Activated T-helper 2 cell treated with anti-CD3 and anti-CD28 coated beads, Interferon-gamma antibody, Interleukin-2, Interleukin-4, amounts not matched to agents 10 μg/mL and 5 μg/mL and 100 μg/mL, durations not matched to agents 14 hours and 24 hours and 36 hours (primary cell): ENCODE data around the gene DENND1B. TPM values are rescaled to one million over a fixed set of nuclear protein-coding genes. Genes with fewer than 3 reads are reported as not detected.
"Not testable (repeated sequence)": the region's sequence is repeated elsewhere in the genome, so short reads cannot be mapped to it uniquely, and the experiment has no call there.

Source experiments
- DNase-seq: peaks from one replicate; pipeline ENCODE4 v3.0.0; 2021; ENCODE audit warnings: low spot score
- H3K27ac Mint-ChIP-seq: one replicate; pipeline ENCODE4 v1.8.0; 2021; ENCODE audit warnings: mixed read lengths
- H3K27me3 Mint-ChIP-seq: one replicate; pipeline ENCODE4 v1.8.0; 2021; ENCODE audit warnings: low read depth, mixed read lengths
- H3K36me3 Mint-ChIP-seq: one replicate; pipeline ENCODE4 v1.8.0; 2021; ENCODE audit warnings: low read depth, mixed read lengths
- H3K4me1 Mint-ChIP-seq: one replicate; pipeline ENCODE4 v1.8.0; 2021; ENCODE audit warnings: low read depth, mixed read lengths
- H3K4me3 Mint-ChIP-seq: one replicate; pipeline ENCODE4 v1.8.0; 2021; ENCODE audit warnings: low read depth, mild to moderate bottlenecking, moderate library complexity, mixed read lengths
- H3K9me3 Mint-ChIP-seq: one replicate; pipeline ENCODE4 v1.8.0; 2021; ENCODE audit warnings: mixed read lengths
- intact Hi-C: fragments of 100-400 bp; cut with micrococcal nuclease; formaldehyde crosslinking; loops from one replicate; pipeline ENCODE4 v1.15.1; 2023
- total RNA-seq: library from RNA; stranded (reverse); gene quantifications from 2 replicates; pipeline ENCODE4 v1.2.3, GENCODE V29; 2022

DENND1B gene
- total RNA-seq, 1 donor from 2014 or later = 18.2 TPM

GRCh38 chr1:197761654-197762053, 13.6 kb downstream of the DENND1B start:
- H3K27ac Mint-ChIP-seq = no peak overlapping the region
- H3K9me3 Mint-ChIP-seq = no peaks in the 10 kb centered on the region
- DNase-seq = no peak
- no peaks in the 10 kb centered on the region for H3K27me3 Mint-ChIP-seq
- intact Hi-C loops = loop anchor here (1.0 to 10.0 kb wide), 2 partner anchors 15 to 503 kb away; no protein-coding TSS in a partner anchor
- peaks cover 60% of the 10 kb centered on the region for H3K36me3 Mint-ChIP-seq
- H3K4me1 Mint-ChIP-seq = peaks cover 57% of the 10 kb centered on the region
- no peak overlapping the region for H3K4me3 Mint-ChIP-seq

GRCh38 chr1:197755553-197755952, 19.7 kb downstream of the DENND1B start:
- DNase-seq, intact Hi-C loops, H3K4me3 Mint-ChIP-seq, H3K27ac Mint-ChIP-seq, H3K27me3 Mint-ChIP-seq, H3K9me3 Mint-ChIP-seq: not testable (repeated sequence)
- peaks cover 72% of the 10 kb centered on the region for H3K36me3 Mint-ChIP-seq
- H3K4me1 Mint-ChIP-seq = peaks cover 35% of the 10 kb centered on the region

- H3K27ac Mint-ChIP-seq, H3K4me3 Mint-ChIP-seq, intact Hi-C loops, DNase-seq, H3K27me3 Mint-ChIP-seq: not testable (repeated sequence)
- peaks cover 42% of the 10 kb centered on the region for H3K4me1 Mint-ChIP-seq
- H3K36me3 Mint-ChIP-seq = peaks cover 74% of the 10 kb centered on the region
- H3K9me3 Mint-ChIP-seq = peaks cover 10% of the 10 kb centered on the region
These were observed 22.6 kb downstream of the DENND1B start for GRCh38 chr1:197752652-197753164.

- Mint-ChIP-seq H3K27ac (no peak overlapping the region), H3K9me3 (peaks cover 12% of the 10 kb centered on the region), H3K4me3 (no peak overlapping the region), H3K27me3 (no peaks in the 10 kb centered on the region), H3K36me3 (peaks cover 81% of the 10 kb centered on the region), H3K4me1 (peaks cover 44% of the 10 kb centered on the region)
- intact Hi-C loops = no loop called here
- DNase-seq = no peak
These were observed 24.9 kb downstream of the DENND1B start for GRCh38 chr1:197750366-197750765.

- Mint-ChIP-seq H3K4me1 (peaks cover 62% of the 10 kb centered on the region), H3K27me3 (no peaks in the 10 kb centered on the region), H3K36me3 (peaks cover 65% of the 10 kb centered on the region), H3K9me3 (peaks cover 6% of the 10 kb centered on the region), H3K4me3 (no peak overlapping the region), H3K27ac (no peak overlapping the region)
- intact Hi-C loops = no loop called here
- DNase-seq = no peak
These were observed 29.4 kb downstream of the DENND1B start for GRCh38 chr1:197745911-197746310.

- peaks cover 57% of the 10 kb centered on the region for H3K4me1 Mint-ChIP-seq
- H3K36me3 Mint-ChIP-seq = peaks cover 56% of the 10 kb centered on the region
- no peak for DNase-seq
These were observed 30.3 kb downstream of the DENND1B start for GRCh38 chr1:197744979-197745378.

GRCh38 chr1:197743578-197743977, 31.7 kb downstream of the DENND1B start:
- Mint-ChIP-seq H3K9me3 (peaks cover 6% of the 10 kb centered on the region), H3K27me3 (no peaks in the 10 kb centered on the region), H3K27ac (no peak overlapping the region), H3K4me3 (no peak overlapping the region), H3K36me3 (peaks cover 47% of the 10 kb centered on the region), H3K4me1 (peaks cover 66% of the 10 kb centered on the region)
- DNase-seq = no peak
- intact Hi-C loops = no loop called here

More at GRCh38 chr1:197744979-197745378, 30.3 kb downstream of the DENND1B start:
- Mint-ChIP-seq H3K27me3 (no peaks in the 10 kb centered on the region), H3K4me3 (no peak overlapping the region), H3K27ac (no peak overlapping the region), H3K9me3 (peaks cover 6% of the 10 kb centered on the region)
- intact Hi-C loops = no loop called here

- peaks cover 9% of the 10 kb centered on the region for H3K9me3 Mint-ChIP-seq
- H3K4me3 Mint-ChIP-seq = no peak overlapping the region
- H3K36me3 Mint-ChIP-seq = peaks cover 35% of the 10 kb centered on the region
- H3K27ac Mint-ChIP-seq = no peak overlapping the region
- no peak for DNase-seq
- H3K27me3 Mint-ChIP-seq = no peaks in the 10 kb centered on the region
- peaks cover 63% of the 10 kb centered on the region for H3K4me1 Mint-ChIP-seq
- intact Hi-C loops = no loop called here
These were observed 34.3 kb downstream of the DENND1B start for GRCh38 chr1:197740992-197741391.

- Mint-ChIP-seq H3K36me3 (peaks cover 28% of the 10 kb centered on the region), H3K4me1 (peaks cover 49% of the 10 kb centered on the region), H3K4me3 (no peak overlapping the region), H3K27me3 (no peaks in the 10 kb centered on the region), H3K27ac (no peak overlapping the region), H3K9me3 (peaks cover 9% of the 10 kb centered on the region)
- intact Hi-C loops = no loop called here
- DNase-seq = no peak
These were observed 36.4 kb downstream of the DENND1B start for GRCh38 chr1:197738927-197739326.

- Mint-ChIP-seq H3K4me1 (peaks cover 43% of the 10 kb centered on the region), H3K36me3 (peaks cover 28% of the 10 kb centered on the region), H3K27ac (no peak overlapping the region), H3K9me3 (peaks cover 9% of the 10 kb centered on the region), H3K4me3 (no peak overlapping the region), H3K27me3 (no peaks in the 10 kb centered on the region)
- intact Hi-C loops = no loop called here
- no peak for DNase-seq
These were observed 37.4 kb downstream of the DENND1B start for GRCh38 chr1:197737916-197738315.

GRCh38 chr1:197736685-197737084, 38.6 kb downstream of the DENND1B start:
- DNase-seq = no peak
- Mint-ChIP-seq H3K9me3 (peaks cover 9% of the 10 kb centered on the region), H3K27ac (no peak overlapping the region), H3K27me3 (no peaks in the 10 kb centered on the region), H3K4me3 (no peak overlapping the region), H3K36me3 (peaks cover 41% of the 10 kb centered on the region), H3K4me1 (peaks cover 41% of the 10 kb centered on the region)
- intact Hi-C loops = no loop called here

- H3K27me3 Mint-ChIP-seq = no peaks in the 10 kb centered on the region
- H3K4me3 Mint-ChIP-seq = no peak overlapping the region
- no peak for DNase-seq
- H3K27ac Mint-ChIP-seq = no peak overlapping the region
- H3K4me1 Mint-ChIP-seq = peaks cover 37% of the 10 kb centered on the region
- peaks cover 50% of the 10 kb centered on the region for H3K36me3 Mint-ChIP-seq
- peaks cover 9% of the 10 kb centered on the region for H3K9me3 Mint-ChIP-seq
- intact Hi-C loops = no loop called here
These were observed 39.8 kb downstream of the DENND1B start for GRCh38 chr1:197735461-197735860.

GRCh38 chr1:197733324-197733723, 42.0 kb downstream of the DENND1B start:
- Mint-ChIP-seq H3K9me3 (peaks cover 17% of the 10 kb centered on the region), H3K36me3 (peaks cover 63% of the 10 kb centered on the region)

GRCh38 chr1:197732187-197732586, 43.1 kb downstream of the DENND1B start:
- DNase-seq = no peak
- peaks cover 13% of the 10 kb centered on the region for H3K4me1 Mint-ChIP-seq
- peaks cover 23% of the 10 kb centered on the region for H3K9me3 Mint-ChIP-seq
- peaks cover 69% of the 10 kb centered on the region for H3K36me3 Mint-ChIP-seq
- no peaks in the 10 kb centered on the region for H3K27me3 Mint-ChIP-seq
- no peak overlapping the region for H3K4me3 Mint-ChIP-seq
- H3K27ac Mint-ChIP-seq = no peak overlapping the region
- intact Hi-C loops = no loop called here

More at GRCh38 chr1:197733324-197733723, 42.0 kb downstream of the DENND1B start:
- H3K27ac Mint-ChIP-seq = no peak overlapping the region
- DNase-seq = no peak
- H3K27me3 Mint-ChIP-seq = no peaks in the 10 kb centered on the region
- H3K4me3 Mint-ChIP-seq = no peak overlapping the region
- intact Hi-C loops = no loop called here
- peaks cover 15% of the 10 kb centered on the region for H3K4me1 Mint-ChIP-seq
